ENCODE measurements around the gene PTPRD.
"Not testable (repeated sequence)": the region's sequence is repeated elsewhere in the genome, so short reads cannot be mapped to it uniquely, and the experiment has no call there.

Gene PTPRD

GRCh38 chr9:8703904-8704303 is 1908.9 kb downstream of the PTPRD start:
- ChIA-PET POLR2A (no interaction called here), CTCF (interaction anchor here (1.0 kb wide), 1 partner anchor 10 kb away, joined by 3 read pairs; no protein-coding TSS in a partner anchor)
- TF ChIP-seq, protein P1, sequence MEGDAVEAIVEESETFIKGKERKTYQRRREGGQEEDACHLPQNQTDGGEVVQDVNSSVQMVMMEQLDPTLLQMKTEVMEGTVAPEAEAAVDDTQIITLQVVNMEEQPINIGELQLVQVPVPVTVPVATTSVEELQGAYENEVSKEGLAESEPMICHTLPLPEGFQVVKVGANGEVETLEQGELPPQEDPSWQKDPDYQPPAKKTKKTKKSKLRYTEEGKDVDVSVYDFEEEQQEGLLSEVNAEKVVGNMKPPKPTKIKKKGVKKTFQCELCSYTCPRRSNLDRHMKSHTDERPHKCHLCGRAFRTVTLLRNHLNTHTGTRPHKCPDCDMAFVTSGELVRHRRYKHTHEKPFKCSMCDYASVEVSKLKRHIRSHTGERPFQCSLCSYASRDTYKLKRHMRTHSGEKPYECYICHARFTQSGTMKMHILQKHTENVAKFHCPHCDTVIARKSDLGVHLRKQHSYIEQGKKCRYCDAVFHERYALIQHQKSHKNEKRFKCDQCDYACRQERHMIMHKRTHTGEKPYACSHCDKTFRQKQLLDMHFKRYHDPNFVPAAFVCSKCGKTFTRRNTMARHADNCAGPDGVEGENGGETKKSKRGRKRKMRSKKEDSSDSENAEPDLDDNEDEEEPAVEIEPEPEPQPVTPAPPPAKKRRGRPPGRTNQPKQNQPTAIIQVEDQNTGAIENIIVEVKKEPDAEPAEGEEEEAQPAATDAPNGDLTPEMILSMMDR (IDR thresholded peaks at IDR 0.05; ENCODE audit: control extremely low read depth, extremely low read depth, low read depth, missing control alignments) = no peak
- DNase-seq (ENCODE audit: extremely low spot score) = no peak

GRCh38 chr9:8701904-8702303 is 1910.9 kb downstream of the PTPRD start:
- ChIA-PET POLR2A (no interaction called here), CTCF (interaction anchor here (1.0 to 1.8 kb wide), 2 partner anchors 10 to 16 kb away, joined by 3 to 4 read pairs; no protein-coding TSS in a partner anchor)
- TF ChIP-seq, protein P1 (IDR thresholded peaks at IDR 0.05; ENCODE audit: control extremely low read depth, extremely low read depth, low read depth, missing control alignments) = no peak
- DNase-seq (ENCODE audit: extremely low spot score) = no peak

DNA sequence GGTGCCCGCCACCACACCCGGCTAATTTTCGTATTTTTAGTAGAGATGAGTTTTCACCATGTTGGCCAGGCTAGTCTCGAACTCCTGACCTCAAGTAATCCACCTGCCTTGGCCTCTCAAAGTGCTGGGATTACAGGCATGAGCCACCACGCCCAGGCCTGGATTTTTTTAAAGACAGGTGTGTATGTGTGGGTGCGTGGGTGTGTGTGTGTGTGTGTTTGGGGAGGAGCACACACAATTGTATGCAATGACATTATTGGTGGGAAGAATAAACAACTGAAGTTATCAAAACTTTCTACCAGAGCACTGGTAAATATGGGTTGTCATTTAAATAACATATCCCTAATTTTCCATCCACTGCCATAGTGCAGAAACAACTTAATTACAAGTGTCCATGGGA is 1915.2 kb downstream of the PTPRD start:
- POLR2A ChIA-PET = not testable (repeated sequence)

GRCh38 chr9:8696516-8696915 is 1916.3 kb downstream of the PTPRD start:
- POLR2A ChIA-PET = no interaction called here
- DNase-seq (ENCODE audit: extremely low spot score) = no peak
- TF ChIP-seq, protein P1 (IDR thresholded peaks at IDR 0.05; ENCODE audit: control extremely low read depth, extremely low read depth, low read depth, missing control alignments) = no peak
- CTCF ChIA-PET = interaction anchor here (0.8 to 1.1 kb wide), 2 partner anchors 10 kb away, joined by 3 to 4 read pairs; no protein-coding TSS in a partner anchor

More for the DNA sequence above, 1915.2 kb downstream of the PTPRD start:
- DNase-seq (ENCODE audit: extremely low spot score) = not testable (repeated sequence)
- CTCF ChIA-PET = interaction anchor here (1.1 kb wide), 1 partner anchor 9 kb away, joined by 3 read pairs; no protein-coding TSS in a partner anchor

DNA sequence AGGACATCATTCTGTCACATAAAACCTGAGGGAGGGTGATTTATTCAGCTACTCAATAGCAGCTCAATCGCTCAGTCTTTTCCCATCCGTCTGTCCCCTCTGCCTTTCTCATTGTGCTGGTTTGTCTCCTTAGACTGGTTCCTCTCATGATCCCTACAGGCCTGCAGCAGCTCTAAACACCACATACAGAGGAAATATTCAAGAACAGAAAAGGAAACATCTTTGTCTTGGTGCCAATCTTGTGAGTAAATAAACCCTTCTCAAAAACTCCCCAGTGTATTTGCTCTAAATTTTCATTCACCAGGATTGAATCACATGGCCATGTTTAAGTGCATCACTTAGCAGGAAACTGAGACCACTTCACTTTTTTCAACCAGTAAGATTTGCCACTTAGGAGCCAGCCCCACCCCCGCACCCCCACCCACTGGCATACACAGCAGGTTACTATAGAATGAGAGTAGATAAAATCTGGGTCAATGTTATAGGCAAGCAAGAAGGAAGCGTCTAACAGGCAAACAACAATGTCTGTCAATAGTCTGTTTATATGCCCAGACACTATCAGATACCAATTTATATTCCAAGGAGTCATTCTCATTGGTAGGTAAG is 1917.7 kb downstream of the PTPRD start:
- DNase-seq (ENCODE audit: extremely low spot score) = no peak
- POLR2A ChIA-PET = no interaction called here
- TF ChIP-seq, protein P1 (IDR thresholded peaks at IDR 0.05; ENCODE audit: control extremely low read depth, extremely low read depth, low read depth, missing control alignments) = no peak
- CTCF ChIA-PET = no interaction called here

DNA sequence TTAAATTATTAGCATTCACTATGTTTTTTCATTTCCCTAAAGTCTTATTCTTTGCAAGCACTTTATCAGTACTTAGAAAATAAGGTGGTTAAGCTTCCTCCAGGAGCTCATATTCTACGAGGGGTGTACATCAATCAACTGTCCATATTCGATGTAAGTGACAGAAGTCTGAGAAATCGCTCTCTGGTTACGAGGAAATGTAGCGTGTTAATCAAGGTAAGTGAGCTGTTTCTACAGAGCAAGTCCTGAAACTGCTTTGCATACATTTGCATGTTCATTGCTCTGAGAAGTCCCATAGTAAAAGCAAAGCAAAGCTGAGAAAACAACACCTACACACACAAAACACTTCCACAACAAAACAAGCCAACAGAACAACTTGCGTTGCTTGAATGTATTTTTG is 1919.3 kb downstream of the PTPRD start:
- POLR2A ChIA-PET = no interaction called here
- DNase-seq (ENCODE audit: extremely low spot score) = no peak
- CTCF ChIA-PET = interaction anchor here (1.0 to 1.2 kb wide), 2 partner anchors 10 kb away, joined by 3 read pairs; no protein-coding TSS in a partner anchor
- TF ChIP-seq, protein P1 (IDR thresholded peaks at IDR 0.05; ENCODE audit: control extremely low read depth, extremely low read depth, low read depth, missing control alignments) = no peak

DNA sequence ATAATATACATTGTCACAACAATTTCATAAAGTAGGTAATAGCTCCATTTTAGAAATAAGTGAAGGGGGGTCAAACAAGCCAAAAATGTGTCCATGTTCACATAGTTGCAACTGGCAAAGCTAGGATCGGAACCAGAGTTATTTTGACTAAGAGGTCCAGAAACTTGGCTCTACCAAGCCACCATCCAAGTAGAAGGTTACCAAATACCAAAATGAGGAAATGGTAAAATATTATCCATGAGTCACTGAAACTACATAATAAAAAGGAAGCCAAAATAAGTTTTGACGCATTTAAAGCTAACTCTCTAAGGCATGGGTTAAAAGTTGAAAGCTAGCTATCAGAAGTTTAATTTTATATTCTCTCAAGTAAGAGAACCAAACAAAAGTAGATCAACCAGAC is 1926.3 kb downstream of the PTPRD start:
- TF ChIP-seq, protein P1 (IDR thresholded peaks at IDR 0.05; ENCODE audit: control extremely low read depth, extremely low read depth, low read depth, missing control alignments) = no peak
- no peak for DNase-seq (ENCODE audit: extremely low spot score)
- CTCF ChIA-PET = interaction anchor here (1.2 to 1.5 kb wide), 3 partner anchors 10 to 478 kb away, joined by 3 to 4 read pairs (median 3); no protein-coding TSS in a partner anchor

More for the DNA sequence above, 1926.3 kb downstream of the PTPRD start:
- POLR2A ChIA-PET = no interaction called here
